Endothelial cell of umbilical vein (primary cell): ENCODE measurements around the gene MED28. TPM values are rescaled to one million over a fixed set of nuclear protein-coding genes. Genes with fewer than 3 reads are reported as not detected.

Source experiments
- BruUV-seq: library from RNA; stranded (reverse); fragments of 400-500 nt; replicated peaks from 2 replicates; lab custom pipeline; 2021; lab: Mats Ljungman, UMichigan
- CTCF ChIA-PET: fragments of 300-600, 350-600 bp; sonication (Branson Sonifier 250); formaldehyde crosslinking; loops from one replicate; lab custom pipeline; 2021; ENCODE audit warnings: antibody characterized with exemption, inconsistent platforms; lab: Charles Lee
- POLR2A ChIA-PET: fragments of 300-600, 350-600 bp; sonication (Branson Sonifier 250); formaldehyde crosslinking; loops from one replicate; lab custom pipeline; 2021; ENCODE audit warnings: antibody characterized with exemption, inconsistent platforms; lab: Charles Lee
- DNase-seq: peaks from one replicate; pipeline ENCODE4 v3.0.0-alpha.2; 2011; ENCODE audit warnings: low read depth, low spot score
- FAIRE-seq: peaks from 2 replicates; lab custom pipeline; 2011; peaks lifted over from hg19 to GRCh38; lab: Jason Lieb, UNC
- H2AFZ ChIP-seq: 2 replicates; pipeline ENCODE4 v1.6.0; 2012; ENCODE audit warnings: low read depth, low read length, control low read depth, inconsistent platforms
- H3K27ac ChIP-seq: 2 replicates; pipeline ENCODE4 v1.5.1; 2011; ENCODE audit warnings: low read depth, mild to moderate bottlenecking, control low read depth, low read length, moderate library complexity; ENCODE audit not compliant: insufficient read depth
- H3K27me3 ChIP-seq, 2 experiments: 2 replicates each; pipeline versions ENCODE4 v1.6.0 to v1.6.1; 2011; ENCODE audit warnings: low read length in 2 of 2, mixed read lengths in 1 of 2; ENCODE audit not compliant: control insufficient read depth in 2 of 2, insufficient read depth in 2 of 2
- H3K36me3 ChIP-seq, 2 experiments: 2 replicates in 1 of 2; 3 replicates in 1 of 2; pipeline ENCODE4 v1.5.1; 2011; ENCODE audit warnings: low read length in 2 of 2, mild to moderate bottlenecking in 1 of 2, moderate library complexity in 1 of 2; ENCODE audit not compliant: control insufficient read depth in 2 of 2, insufficient read depth in 2 of 2; ENCODE audit errors: extremely low read depth in 1 of 2
- H3K4me1 ChIP-seq: 3 replicates; pipeline ENCODE4 v1.5.1; 2011; ENCODE audit warnings: mild to moderate bottlenecking, low read length; ENCODE audit not compliant: control insufficient read depth, insufficient read depth; ENCODE audit errors: extremely low read depth
- H3K4me2 ChIP-seq: 2 replicates; pipeline ENCODE4 v1.6.1; 2011; ENCODE audit warnings: low read length, control low read depth, mixed read lengths; ENCODE audit not compliant: insufficient read depth
- H3K4me3 ChIP-seq, 3 experiments: fragments of 200-600 bp in 1 of 3; sonication (generic), shearing (Covaris generic) in 1 of 3; replicated peaks in 1 of 3; 2 replicates each; pipeline ENCODE4 v1.5.1; 2011 to 2016; ENCODE audit warnings: control low read depth in 3 of 3, low read length in 3 of 3, mild to moderate bottlenecking in 2 of 3, inconsistent platforms in 1 of 3, low read depth in 1 of 3, moderate library complexity in 1 of 3; ENCODE audit not compliant: insufficient read depth in 1 of 3
- H3K79me2 ChIP-seq: 2 replicates; pipeline ENCODE4 v1.6.0; 2012; ENCODE audit warnings: low read length, inconsistent platforms; ENCODE audit not compliant: control insufficient read depth, insufficient read depth
- H3K9ac ChIP-seq: replicated peaks from 2 replicates; pipeline ENCODE3; 2011; ENCODE audit warnings: low read length, control low read depth; ENCODE audit not compliant: insufficient read depth; ENCODE audit errors: extremely low read depth
- H3K9me1 ChIP-seq: replicated peaks from 3 replicates; pipeline ENCODE4 v1.6.0; 2011; ENCODE audit warnings: mild to moderate bottlenecking, low read length; ENCODE audit not compliant: control insufficient read depth, insufficient read depth; ENCODE audit errors: extremely low read depth
- H3K9me3 ChIP-seq: replicated peaks from 2 replicates; pipeline ENCODE4 v1.5.1; 2012; ENCODE audit warnings: low read length, inconsistent platforms; ENCODE audit not compliant: control insufficient read depth, insufficient read depth
- H4K20me1 ChIP-seq: replicated peaks from 2 replicates; pipeline ENCODE3; 2011; ENCODE audit warnings: mild to moderate bottlenecking, low read length; ENCODE audit not compliant: control insufficient read depth, insufficient read depth; ENCODE audit errors: extremely low read depth
- CTCF ChIP-seq, 2 donors: IDR thresholded peaks; 1 replicate in 1 of 2; 2 replicates in 1 of 2; pipeline ENCODE4 v1.5.1; 2011; ENCODE audit warnings: low read length in 2 of 2, mild to moderate bottlenecking in 2 of 2, moderate library complexity in 2 of 2, control low read depth in 1 of 2, inconsistent platforms in 1 of 2, low read depth in 1 of 2; ENCODE audit not compliant: insufficient read depth in 1 of 2; ENCODE audit errors: extremely low read depth in 1 of 2
- EZH2 ChIP-seq: IDR thresholded peaks from 2 replicates; pipeline ENCODE4 v1.6.1; 2012; ENCODE audit warnings: borderline replicate concordance, low read depth, mild to moderate bottlenecking, moderate library complexity, low read length, inconsistent platforms; ENCODE audit not compliant: severe bottlenecking
- FOS ChIP-seq: IDR thresholded peaks from 2 replicates; pipeline ENCODE4 v1.6.1; 2011; ENCODE audit warnings: mild to moderate bottlenecking, low read length, moderate library complexity, borderline replicate concordance; ENCODE audit not compliant: insufficient read depth
- GATA2 ChIP-seq: IDR thresholded peaks from 2 replicates; pipeline ENCODE4 v1.7.0; 2011; ENCODE audit warnings: low read depth, mild to moderate bottlenecking, moderate library complexity, mixed read lengths, low read length; ENCODE audit not compliant: insufficient read length, insufficient read depth
- JUN ChIP-seq: IDR thresholded peaks from 2 replicates; pipeline ENCODE4 v1.6.1; 2011; ENCODE audit warnings: borderline replicate concordance, low read depth; ENCODE audit not compliant: insufficient read length, insufficient read depth
- MAX ChIP-seq: IDR thresholded peaks from 2 replicates; pipeline ENCODE4 v1.6.1; 2011; ENCODE audit not compliant: insufficient read depth, insufficient read length
- MYC ChIP-seq: IDR thresholded peaks from one replicate; pipeline ENCODE4 v1.6.1; 2011; ENCODE audit warnings: mild to moderate bottlenecking, low read depth, low read length
- POLR2A ChIP-seq: IDR thresholded peaks from 2 replicates; pipeline ENCODE4 v1.6.1; 2012; ENCODE audit warnings: low read depth, mild to moderate bottlenecking, control low read depth, low read length
- POLR2AphosphoS5 ChIP-seq: IDR thresholded peaks from 2 replicates; pipeline ENCODE4 v1.6.1; 2012; ENCODE audit warnings: low read depth, mild to moderate bottlenecking, control low read depth, low read length, moderate library complexity; ENCODE audit not compliant: insufficient read depth
- dilution Hi-C: fragments of 300-500 bp; cut with MboI; formaldehyde crosslinking; loops from one replicate; pipeline ENCODE4 v1.15.0; 2019; ENCODE audit warnings: low sequenced_read_pairs; ENCODE audit not compliant: extremely low pct_ligation_motif_present
- intact Hi-C: fragments of 100-400 bp; cut with micrococcal nuclease; formaldehyde crosslinking; loops from one replicate; pipeline ENCODE4 v1.10.0; 2022
- polyA plus RNA-seq, 4 experiments: library from polyadenylated mRNA; depleted of rRNA in 3 of 4; stranded (reverse) in 3 of 4; unstranded in 1 of 4; fragments of >200 nt; gene quantifications; 2 replicates each; pipeline versions ENCODE4 v1.2.1 to v1.2.3, GENCODE V29; 2011 to 2012; ENCODE audit warnings: missing spikeins in 1 of 4
- total RNA-seq: library from RNA; stranded (reverse); gene quantifications from 2 replicates; pipeline ENCODE4 v1.2.3, GENCODE V29; 2021

Gene MED28
- total and polyA plus RNA-seq, 2 donors (not counting 3 experiments of a cell fraction or from before 2014, with no cell fraction given) = 10.0 to 49.1 TPM

- H3K27me3 ChIP-seq = no peaks in the 10 kb centered on the region
- intact Hi-C loops (no loop called here), dilution Hi-C loops (no loop called here)
- FAIRE-seq (no peak), DNase-seq (no peak)
- H4K20me1 ChIP-seq = no peaks in the 10 kb centered on the region
- BruUV-seq = no TSS peak
- TF ChIP-seq GATA2 (no peak), FOS (no peak)
- H3K4me1 ChIP-seq = no peaks in the 10 kb centered on the region
- no peak overlapping the region for H3K4me2 ChIP-seq
- no peaks in the 10 kb centered on the region for H3K79me2 ChIP-seq
- H3K9me3 ChIP-seq = no peaks in the 10 kb centered on the region
- H2AFZ ChIP-seq = no peak overlapping the region
- no peak overlapping the region for H3K27ac ChIP-seq
- H3K9me1 ChIP-seq = no peaks in the 10 kb centered on the region
- no peaks in the 10 kb centered on the region for H3K36me3 ChIP-seq
- POLR2A ChIA-PET = no interaction called here
- no peak overlapping the region for H3K9ac ChIP-seq
- H3K4me3 ChIP-seq = no peak overlapping the region
- CTCF ChIA-PET = no interaction called here
These were observed 66.3 kb downstream of the MED28 start for GRCh38 chr4:17680559-17681280.

DNA sequence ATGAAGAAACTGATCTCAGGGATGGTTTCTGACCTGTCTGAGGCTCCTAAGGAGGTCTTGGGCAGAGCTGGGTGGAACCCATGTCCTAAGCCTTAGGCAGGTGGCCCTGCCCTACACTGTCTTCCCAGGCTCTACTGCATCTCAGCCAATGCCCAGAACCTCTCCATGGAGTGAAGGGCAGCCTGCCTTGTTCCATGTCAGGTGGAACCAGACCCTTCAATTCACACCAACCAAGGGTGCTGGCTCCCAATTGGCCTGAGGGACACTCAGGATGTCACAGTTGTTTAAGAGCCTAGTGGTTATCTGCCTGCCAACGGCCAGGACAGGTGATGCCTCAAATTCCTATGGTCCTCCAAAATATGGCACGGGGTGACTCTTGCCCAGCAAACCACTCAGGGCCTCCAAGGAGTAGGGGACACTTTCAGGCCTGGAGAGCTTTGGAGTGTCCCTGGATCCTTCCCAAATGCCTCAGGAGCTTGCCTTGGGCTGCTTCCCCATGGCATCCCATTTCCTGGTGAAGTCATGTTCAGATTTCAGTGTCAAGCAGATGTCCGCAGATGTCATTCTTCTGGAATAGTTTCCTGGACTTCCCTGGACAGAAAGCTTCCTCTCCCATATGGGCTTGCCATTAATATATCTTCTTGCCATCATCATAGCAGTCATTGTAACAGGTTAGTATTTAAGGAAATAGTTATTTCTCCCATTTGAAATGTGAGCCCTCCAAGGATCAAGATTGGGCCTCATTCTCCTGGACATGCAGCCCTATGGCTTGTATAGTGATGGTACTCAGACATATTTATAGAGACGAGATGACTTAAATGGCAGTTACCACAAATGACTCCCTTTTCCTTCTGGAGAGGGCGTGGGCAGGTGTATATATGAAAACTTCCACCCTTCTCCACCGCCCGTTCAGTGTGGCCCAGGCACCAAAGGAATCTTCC lies 67.1 kb downstream of the MED28 start:
- Histone ChIP-seq H3K4me2 (no peak overlapping the region), H3K4me1 (no peaks in the 10 kb centered on the region), H3K27me3 (no peaks in the 10 kb centered on the region), H2AFZ (no peak overlapping the region), H3K4me3 (no peak overlapping the region), H3K79me2 (no peaks in the 10 kb centered on the region), H3K9me1 (no peaks in the 10 kb centered on the region), H4K20me1 (no peaks in the 10 kb centered on the region), H3K9me3 (no peaks in the 10 kb centered on the region), H3K36me3 (no peaks in the 10 kb centered on the region), H3K27ac (no peak overlapping the region), H3K9ac (no peak overlapping the region)
- ChIA-PET CTCF (no interaction called here), POLR2A (no interaction called here)
- FAIRE-seq = no peak
- BruUV-seq = no TSS peak
- TF ChIP-seq POLR2A (no peak), MAX (no peak), GATA2 (no peak), JUN (no peak), POLR2AphosphoS5 (no peak), CTCF (IDR thresholded peaks at IDR 0.05; ENCODE audit: extremely low read depth in 1 of 2, insufficient read depth in 1 of 2, low read depth in 1 of 2, low read length in 2 of 2) (no peak), MYC (no peak), FOS (no peak), EZH2 (no peak)
- no peak for DNase-seq
- intact Hi-C loops = no loop called here
- dilution Hi-C loops = no loop called here
